Esophagus squamous epithelium (tissue), 4 donors: ENCODE results near the gene ATP8B4.

Source experiments
- POLR2A ChIP-seq, 4 donors: fragments of 450-650 bp; IDR thresholded peaks; one replicate each; pipeline ENCODE4 v1.6.1; 2017; ENCODE audit warnings: antibody characterized with exemption in 4 of 4, mild to moderate bottlenecking in 4 of 4, moderate library complexity in 3 of 4
- TF ChIP-seq, protein P1 (sequence below), 6 experiments: fragments of 450-650 bp in 4 of 6; fragments of 200-600 bp in 2 of 6; sonication (generic) in 2 of 6; IDR thresholded peaks; one replicate each; pipeline ENCODE4 v1.5.1; 2016 to 2019; ENCODE audit warnings: antibody characterized with exemption in 6 of 6, mild to moderate bottlenecking in 4 of 6, moderate library complexity in 4 of 6

DNA sequence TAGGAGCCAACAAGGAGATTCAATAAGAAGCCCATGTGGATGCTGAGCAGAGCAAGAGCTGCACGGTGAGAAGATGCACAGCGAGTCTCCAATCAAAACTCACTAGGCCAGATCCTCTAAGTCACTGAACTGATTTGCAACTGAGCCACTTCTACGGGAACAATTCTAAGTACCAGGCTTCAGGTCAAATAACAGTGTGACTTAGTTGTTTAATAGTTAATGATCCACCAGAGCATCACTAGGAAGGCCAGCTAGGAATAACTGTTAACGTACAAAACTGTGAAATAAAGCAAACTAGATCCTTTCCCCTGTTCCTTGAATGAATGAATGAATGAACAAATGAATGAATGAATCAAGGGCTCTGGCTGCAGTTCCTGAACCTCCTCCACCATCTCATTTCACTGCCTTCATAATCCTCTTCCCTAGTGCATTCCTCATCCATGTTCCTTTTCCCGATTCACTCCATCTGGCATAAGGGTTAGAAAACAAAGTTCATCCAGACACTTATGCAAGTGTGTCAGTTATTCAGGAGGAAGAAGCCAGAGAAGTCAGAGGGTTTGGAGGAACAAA is 59.7 kb downstream of the ATP8B4 start:
- TF ChIP-seq, protein P1, sequence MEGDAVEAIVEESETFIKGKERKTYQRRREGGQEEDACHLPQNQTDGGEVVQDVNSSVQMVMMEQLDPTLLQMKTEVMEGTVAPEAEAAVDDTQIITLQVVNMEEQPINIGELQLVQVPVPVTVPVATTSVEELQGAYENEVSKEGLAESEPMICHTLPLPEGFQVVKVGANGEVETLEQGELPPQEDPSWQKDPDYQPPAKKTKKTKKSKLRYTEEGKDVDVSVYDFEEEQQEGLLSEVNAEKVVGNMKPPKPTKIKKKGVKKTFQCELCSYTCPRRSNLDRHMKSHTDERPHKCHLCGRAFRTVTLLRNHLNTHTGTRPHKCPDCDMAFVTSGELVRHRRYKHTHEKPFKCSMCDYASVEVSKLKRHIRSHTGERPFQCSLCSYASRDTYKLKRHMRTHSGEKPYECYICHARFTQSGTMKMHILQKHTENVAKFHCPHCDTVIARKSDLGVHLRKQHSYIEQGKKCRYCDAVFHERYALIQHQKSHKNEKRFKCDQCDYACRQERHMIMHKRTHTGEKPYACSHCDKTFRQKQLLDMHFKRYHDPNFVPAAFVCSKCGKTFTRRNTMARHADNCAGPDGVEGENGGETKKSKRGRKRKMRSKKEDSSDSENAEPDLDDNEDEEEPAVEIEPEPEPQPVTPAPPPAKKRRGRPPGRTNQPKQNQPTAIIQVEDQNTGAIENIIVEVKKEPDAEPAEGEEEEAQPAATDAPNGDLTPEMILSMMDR (IDR thresholded peaks at IDR 0.05) = no peak
- no peak for TF ChIP-seq POLR2A (IDR thresholded peaks at IDR 0.05)
